LNCaP clone FGC (cell line): ENCODE data around the gene PPM1L.
A peak's percentile ranks its signal among the peaks of the same experiment; 100 is the strongest.

Experiments
- DNase-seq: peaks from one replicate; pipeline ENCODE4 v3.0.0-alpha.2; 2011; ENCODE audit warnings: low read depth
- H3K4me3 ChIP-seq: 2 replicates; pipeline ENCODE4 v1.5.1; 2011; ENCODE audit warnings: mild to moderate bottlenecking, low read depth, low read length, control low read depth
- TF ChIP-seq, protein P1 (sequence below): IDR thresholded peaks from 2 replicates; pipeline ENCODE4 v1.5.1; 2012; ENCODE audit warnings: mild to moderate bottlenecking; ENCODE audit not compliant: control insufficient read depth, insufficient read depth; ENCODE audit errors: extremely low read depth

Gene PPM1L

DNA sequence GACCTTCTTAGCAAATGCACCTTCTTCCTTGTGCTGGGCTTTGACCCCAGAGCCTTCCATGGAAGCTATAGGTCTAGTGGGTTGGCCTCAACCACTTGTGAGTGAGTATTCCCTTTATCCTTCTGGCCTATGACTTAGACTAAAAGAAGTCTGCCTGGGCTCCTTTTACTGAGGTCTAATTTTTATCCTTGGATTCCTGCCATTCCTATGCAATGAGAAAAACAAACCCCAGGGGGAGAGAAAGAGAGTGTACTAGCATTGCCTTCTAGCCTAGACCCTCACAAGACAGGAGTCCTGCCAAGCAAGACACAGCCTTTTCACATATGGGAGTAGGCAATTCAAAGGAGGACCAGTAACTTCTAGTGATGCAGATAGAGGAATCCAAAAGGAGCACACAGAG, 155.4 kb downstream of the PPM1L start:
- H3K4me3 ChIP-seq = no peak overlapping the region
- TF ChIP-seq, protein P1, sequence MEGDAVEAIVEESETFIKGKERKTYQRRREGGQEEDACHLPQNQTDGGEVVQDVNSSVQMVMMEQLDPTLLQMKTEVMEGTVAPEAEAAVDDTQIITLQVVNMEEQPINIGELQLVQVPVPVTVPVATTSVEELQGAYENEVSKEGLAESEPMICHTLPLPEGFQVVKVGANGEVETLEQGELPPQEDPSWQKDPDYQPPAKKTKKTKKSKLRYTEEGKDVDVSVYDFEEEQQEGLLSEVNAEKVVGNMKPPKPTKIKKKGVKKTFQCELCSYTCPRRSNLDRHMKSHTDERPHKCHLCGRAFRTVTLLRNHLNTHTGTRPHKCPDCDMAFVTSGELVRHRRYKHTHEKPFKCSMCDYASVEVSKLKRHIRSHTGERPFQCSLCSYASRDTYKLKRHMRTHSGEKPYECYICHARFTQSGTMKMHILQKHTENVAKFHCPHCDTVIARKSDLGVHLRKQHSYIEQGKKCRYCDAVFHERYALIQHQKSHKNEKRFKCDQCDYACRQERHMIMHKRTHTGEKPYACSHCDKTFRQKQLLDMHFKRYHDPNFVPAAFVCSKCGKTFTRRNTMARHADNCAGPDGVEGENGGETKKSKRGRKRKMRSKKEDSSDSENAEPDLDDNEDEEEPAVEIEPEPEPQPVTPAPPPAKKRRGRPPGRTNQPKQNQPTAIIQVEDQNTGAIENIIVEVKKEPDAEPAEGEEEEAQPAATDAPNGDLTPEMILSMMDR = no peak
- DNase-seq = no peak

DNA sequence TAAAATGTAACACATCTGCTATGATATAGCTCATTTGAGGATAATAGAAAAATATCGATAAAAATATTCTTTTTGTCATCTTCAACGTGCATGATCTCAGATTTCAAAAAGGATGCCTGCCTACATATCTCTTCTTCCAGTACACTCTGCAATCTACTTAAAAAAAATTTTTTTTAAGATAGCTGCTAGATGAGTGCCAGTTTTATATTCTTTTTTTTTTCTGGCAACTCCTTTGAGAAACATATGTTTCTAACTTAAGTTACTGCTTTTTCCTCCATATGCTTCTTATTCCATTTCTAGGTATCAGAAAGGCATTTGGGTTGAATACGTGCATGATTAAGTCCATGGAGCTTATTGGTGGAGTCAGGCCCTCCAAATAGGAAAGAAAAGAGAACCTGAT, 160.4 kb downstream of the PPM1L start:
- no peak overlapping the region for H3K4me3 ChIP-seq
- no peak for DNase-seq
- TF ChIP-seq, protein P1 = no peak

DNA sequence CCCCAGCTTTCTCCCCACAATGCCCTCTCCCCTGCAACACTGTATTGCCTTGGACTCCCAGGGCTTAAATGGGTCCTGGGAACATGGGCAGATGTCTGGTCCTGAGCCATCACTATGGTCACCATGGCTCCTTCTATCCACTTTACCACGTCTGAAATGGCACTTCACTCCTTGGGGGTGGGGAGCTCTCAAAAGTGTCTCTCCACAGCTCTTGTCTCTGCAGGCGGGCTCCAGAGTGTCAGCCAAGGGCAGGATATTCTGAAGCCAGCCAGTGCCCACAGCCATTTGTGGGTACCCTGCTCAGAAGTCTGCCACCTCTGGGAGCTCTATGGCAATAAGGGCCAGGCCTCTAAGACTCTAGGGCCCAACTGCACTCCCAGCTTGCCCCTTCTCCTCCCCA, 163.9 kb downstream of the PPM1L start:
- DNase-seq = no peak

DNA sequence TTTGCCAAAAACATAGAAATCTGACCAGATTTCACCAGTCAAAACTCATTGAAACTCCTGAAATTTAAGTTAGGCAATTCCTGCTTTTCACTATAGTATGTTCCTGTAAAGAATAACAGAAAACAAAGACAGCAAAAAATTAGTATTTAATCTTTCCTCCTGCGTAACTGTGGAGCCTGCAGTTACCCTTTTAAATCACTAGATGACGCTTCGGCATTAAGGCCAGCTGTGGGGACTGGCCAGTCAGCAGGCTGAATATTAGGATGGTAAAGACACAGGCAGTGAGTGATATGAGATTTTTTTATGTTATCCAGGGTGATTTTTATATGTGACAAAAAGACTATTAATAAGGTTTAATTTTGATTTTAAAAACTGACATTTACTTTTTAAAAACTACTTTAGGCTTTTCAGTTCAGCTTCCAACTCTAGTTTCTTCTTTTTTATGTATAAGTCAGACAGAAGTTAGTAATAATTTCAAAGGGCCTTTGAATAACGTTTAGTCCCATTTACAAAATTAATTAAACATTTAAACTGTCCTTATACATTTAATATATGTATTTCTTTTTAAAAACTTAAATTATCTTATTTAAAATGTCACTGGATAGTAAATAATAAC, 165.1 kb downstream of the PPM1L start:
- TF ChIP-seq, protein P1 = peak; percentile 92

More for the DNA sequence above, 163.9 kb downstream of the PPM1L start:
- TF ChIP-seq, protein P1 = no peak
- no peak overlapping the region for H3K4me3 ChIP-seq

DNA sequence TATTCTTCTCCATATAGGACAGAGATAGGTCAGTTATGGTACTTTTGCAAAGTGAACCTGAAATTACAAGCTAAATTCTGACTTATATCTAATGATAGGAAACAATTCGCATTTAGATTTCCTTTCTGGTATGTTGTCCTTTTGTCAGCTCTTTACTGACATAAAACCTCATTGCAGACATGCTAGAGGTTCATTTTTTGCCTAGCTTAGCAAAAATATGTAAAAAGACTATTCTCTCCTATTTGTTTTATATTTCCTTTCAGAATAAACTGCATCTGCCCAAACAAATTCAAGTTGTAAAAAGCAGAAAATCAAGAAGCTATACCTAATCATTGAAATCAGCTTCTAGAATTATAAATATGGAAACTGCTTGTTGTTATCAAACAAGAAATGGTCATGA, 168.7 kb downstream of the PPM1L start:
- DNase-seq = no peak
- H3K4me3 ChIP-seq = no peak overlapping the region
- TF ChIP-seq, protein P1 = no peak

More for the DNA sequence above, 165.1 kb downstream of the PPM1L start:
- DNase-seq = peak; percentile 14
- no peak overlapping the region for H3K4me3 ChIP-seq

GRCh38 chr3:160927620-160928019, 171.6 kb downstream of the PPM1L start:
- TF ChIP-seq, protein P1 = no peak
- no peak overlapping the region for H3K4me3 ChIP-seq
- DNase-seq = no peak

GRCh38 chr3:160928183-160928726, 172.2 kb downstream of the PPM1L start:
- no peak for DNase-seq
- TF ChIP-seq, protein P1 = peak; percentile 24; the same call in 1 of the 2 replicates

More at GRCh38 chr3:160928183-160928726, 172.2 kb downstream of the PPM1L start:
- H3K4me3 ChIP-seq = no peak overlapping the region
